GM21381 (cell line): ENCODE measurements around the gene IFIT2.
"Not testable (repeated sequence)": the region's sequence is repeated elsewhere in the genome, so short reads cannot be mapped to it uniquely, and the experiment has no call there.

Experiments
- ATAC-seq: cut with Tn5 transposase; IDR thresholded peaks from one replicate; pipeline ENCODE4 v1.9.1; 2021; ENCODE audit warnings: mild to moderate bottlenecking, moderate library complexity; ENCODE audit not compliant: unreplicated experiment

The IFIT2 gene

GRCh38 chr10:89301721-89302445 is at the start of gene IFIT2:
Gene IFIT2, plus strand, starts transcription at chr10:89302046. Its CDS starts 78 bp downstream, at chr10:89302124.
- ATAC-seq = peak; percentile 81

- ATAC-seq = no peak
Measured at GRCh38 chr10:89252225-89252585, 49.6 kb upstream of the IFIT2 start.

- not testable (repeated sequence) for ATAC-seq
Measured at GRCh38 chr10:89255091-89255579, 46.7 kb upstream of the IFIT2 start.

- ATAC-seq = no peak
Measured at GRCh38 chr10:89255793-89256192, 46.1 kb upstream of the IFIT2 start.

GRCh38 chr10:89256340-89256739 is 45.5 kb upstream of the IFIT2 start:
- no peak for ATAC-seq

- no peak for ATAC-seq
Measured at GRCh38 chr10:89256962-89257361, 44.9 kb upstream of the IFIT2 start.

- ATAC-seq = no peak
Measured at GRCh38 chr10:89257581-89257980, 44.3 kb upstream of the IFIT2 start.

- no peak for ATAC-seq
Measured at GRCh38 chr10:89258881-89259280, 43.0 kb upstream of the IFIT2 start.

GRCh38 chr10:89262086-89263051 is 39.5 kb upstream of the IFIT2 start:
- no peak for ATAC-seq

- no peak for ATAC-seq
Measured at GRCh38 chr10:89263091-89263490, 38.8 kb upstream of the IFIT2 start.

GRCh38 chr10:89263531-89263930 is 38.3 kb upstream of the IFIT2 start:
- no peak for ATAC-seq

GRCh38 chr10:89266721-89267453 is 35.0 kb upstream of the IFIT2 start:
- no peak for ATAC-seq

- ATAC-seq = no peak
Measured at GRCh38 chr10:89269433-89270152, 32.3 kb upstream of the IFIT2 start.

GRCh38 chr10:89270153-89270483 is 31.7 kb upstream of the IFIT2 start:
- no peak for ATAC-seq

GRCh38 chr10:89271532-89271931 is 30.3 kb upstream of the IFIT2 start:
- no peak for ATAC-seq

- ATAC-seq = no peak
Measured at GRCh38 chr10:89273680-89274079, 28.2 kb upstream of the IFIT2 start.

- no peak for ATAC-seq
Measured at GRCh38 chr10:89274928-89275327, 26.9 kb upstream of the IFIT2 start.

GRCh38 chr10:89275383-89275782 is 26.5 kb upstream of the IFIT2 start:
- no peak for ATAC-seq

- ATAC-seq = no peak
Measured at GRCh38 chr10:89278034-89278535, 23.8 kb upstream of the IFIT2 start.

GRCh38 chr10:89278900-89279392 is 22.9 kb upstream of the IFIT2 start:
- ATAC-seq = no peak
